DND-41 (cell line): ENCODE results near the gene KIF17.

Experiments
- CTCF ChIP-seq: IDR thresholded peaks from 2 replicates; pipeline ENCODE4 v1.5.1; 2012; ENCODE audit warnings: borderline replicate concordance, low read length, moderate library complexity, mild to moderate bottlenecking; ENCODE audit not compliant: poor library complexity, severe bottlenecking; ENCODE audit errors: extremely low read depth
- EZH2 ChIP-seq: IDR thresholded peaks from 3 replicates; pipeline ENCODE4 v1.6.1; 2012; ENCODE audit warnings: borderline replicate concordance, low read depth, mild to moderate bottlenecking, moderate library complexity, low read length, inconsistent platforms; ENCODE audit not compliant: severe bottlenecking

- TF ChIP-seq CTCF (no peak), EZH2 (no peak)
Measured at GRCh38 chr1:20680269-20680668, 37.5 kb downstream of the KIF17 start.
